ENCODE measurements around the gene PPFIA4. TPM values are rescaled to one million over a fixed set of nuclear protein-coding genes. Genes with fewer than 3 reads are reported as not detected.
"Not testable (repeated sequence)": the region's sequence is repeated elsewhere in the genome, so short reads cannot be mapped to it uniquely, and the experiment has no call there.

Gene PPFIA4
- total RNA-seq, 1 donor from 2014 or later = 2.6 TPM

DNA sequence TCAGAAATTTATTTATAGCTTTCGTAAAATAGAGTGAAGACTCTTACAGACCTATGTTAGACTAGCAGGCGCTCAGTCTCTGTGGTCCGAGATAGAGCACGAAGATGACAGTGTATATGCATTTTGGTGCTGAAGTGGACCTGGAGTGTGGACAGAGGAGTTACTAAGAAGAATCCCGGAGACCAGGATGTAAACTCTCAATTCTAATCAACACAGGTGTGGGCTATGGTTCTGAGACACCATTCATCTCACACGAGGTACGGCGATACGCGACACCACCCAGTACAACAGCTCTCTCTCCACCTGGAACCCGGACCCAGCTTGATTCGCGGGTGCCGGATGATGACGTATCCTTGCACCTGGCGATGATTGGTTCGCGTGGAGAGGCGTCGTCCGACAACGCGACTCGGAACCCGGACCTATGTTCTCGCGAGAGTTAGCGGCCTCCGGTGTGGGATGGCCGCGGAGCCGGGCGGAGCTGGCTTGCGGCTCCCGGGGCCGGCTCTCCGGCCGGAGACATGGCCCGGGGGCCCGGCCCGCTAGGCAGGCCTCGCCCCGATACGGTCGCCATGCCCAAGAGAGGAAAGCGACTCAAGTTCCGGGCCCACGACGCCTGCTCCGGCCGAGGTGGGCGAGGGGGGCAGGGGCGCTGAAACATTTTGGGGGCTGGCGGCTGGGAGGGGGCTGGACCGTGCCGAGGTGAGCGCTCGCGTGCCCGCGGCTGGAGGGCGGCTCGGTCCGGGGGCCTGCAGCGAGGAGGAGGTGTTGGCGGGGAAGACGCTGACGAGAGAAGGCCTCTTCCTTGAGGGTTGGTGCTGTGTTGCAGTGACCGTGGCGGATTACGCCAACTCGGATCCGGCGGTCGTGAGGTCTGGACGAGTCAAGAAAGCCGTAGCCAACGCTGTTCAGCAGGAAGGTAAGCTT, 19.1 kb upstream of the PPFIA4 start, which contains the start of gene TMEM183A:
Gene TMEM183A (plus strand): TSS at position 427 of the 924 bp plus-strand sequence. CDS start 92 bp downstream, at position 519.
- peaks cover 10% of the 10 kb centered on the region for H3K36me3 Mint-ChIP-seq (ENCODE audit: low read depth)
- no peaks in the 10 kb centered on the region for H3K9me3 Mint-ChIP-seq
- H3K27ac Mint-ChIP-seq (ENCODE audit: unreplicated experiment) = peak within 1 kb of the TSS; percentile 98
- H3K27me3 Mint-ChIP-seq (ENCODE audit: low read depth) = peaks cover 2% of the 10 kb centered on the region
- peak; percentile 90 for DNase-seq (ENCODE audit: low read depth, low spot score)
- peak within 1 kb of the TSS; percentile 97 for H3K4me3 Mint-ChIP-seq
- TF ChIP-seq, protein P1, sequence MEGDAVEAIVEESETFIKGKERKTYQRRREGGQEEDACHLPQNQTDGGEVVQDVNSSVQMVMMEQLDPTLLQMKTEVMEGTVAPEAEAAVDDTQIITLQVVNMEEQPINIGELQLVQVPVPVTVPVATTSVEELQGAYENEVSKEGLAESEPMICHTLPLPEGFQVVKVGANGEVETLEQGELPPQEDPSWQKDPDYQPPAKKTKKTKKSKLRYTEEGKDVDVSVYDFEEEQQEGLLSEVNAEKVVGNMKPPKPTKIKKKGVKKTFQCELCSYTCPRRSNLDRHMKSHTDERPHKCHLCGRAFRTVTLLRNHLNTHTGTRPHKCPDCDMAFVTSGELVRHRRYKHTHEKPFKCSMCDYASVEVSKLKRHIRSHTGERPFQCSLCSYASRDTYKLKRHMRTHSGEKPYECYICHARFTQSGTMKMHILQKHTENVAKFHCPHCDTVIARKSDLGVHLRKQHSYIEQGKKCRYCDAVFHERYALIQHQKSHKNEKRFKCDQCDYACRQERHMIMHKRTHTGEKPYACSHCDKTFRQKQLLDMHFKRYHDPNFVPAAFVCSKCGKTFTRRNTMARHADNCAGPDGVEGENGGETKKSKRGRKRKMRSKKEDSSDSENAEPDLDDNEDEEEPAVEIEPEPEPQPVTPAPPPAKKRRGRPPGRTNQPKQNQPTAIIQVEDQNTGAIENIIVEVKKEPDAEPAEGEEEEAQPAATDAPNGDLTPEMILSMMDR (conservative IDR thresholded peaks at IDR 0.05) = no peak
- H3K4me1 Mint-ChIP-seq = peaks cover 25% of the 10 kb centered on the region

DNA sequence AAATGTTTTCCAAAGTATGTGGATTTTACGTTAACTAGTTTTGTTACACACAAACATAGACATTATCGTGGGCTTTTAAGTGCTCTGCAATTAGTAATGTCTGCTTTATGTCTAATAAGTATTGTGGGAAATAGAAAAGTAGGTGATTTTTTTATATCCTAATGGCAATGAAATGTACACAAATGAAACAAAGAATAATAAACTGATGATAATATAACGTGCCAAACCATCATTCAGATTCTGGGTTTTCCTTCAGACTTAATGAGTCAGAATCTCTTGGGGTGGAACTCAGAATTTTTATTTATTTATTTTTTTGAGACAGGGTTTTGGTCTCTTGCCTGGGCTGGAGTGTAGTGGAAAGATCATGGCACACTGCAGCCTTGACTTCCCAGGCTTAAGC, 17.1 kb upstream of the PPFIA4 start:
- no peak overlapping the region for H3K27ac Mint-ChIP-seq (ENCODE audit: unreplicated experiment)
- peaks cover 2% of the 10 kb centered on the region for H3K27me3 Mint-ChIP-seq (ENCODE audit: low read depth)
- no peaks in the 10 kb centered on the region for H3K9me3 Mint-ChIP-seq
- H3K4me3 Mint-ChIP-seq = peak overlapping the region; percentile 97
- H3K4me1 Mint-ChIP-seq = peaks cover 25% of the 10 kb centered on the region
- no peak for DNase-seq (ENCODE audit: low read depth, low spot score)
- TF ChIP-seq, protein P1 (conservative IDR thresholded peaks at IDR 0.05) = no peak
- peaks cover 17% of the 10 kb centered on the region for H3K36me3 Mint-ChIP-seq (ENCODE audit: low read depth)

DNA sequence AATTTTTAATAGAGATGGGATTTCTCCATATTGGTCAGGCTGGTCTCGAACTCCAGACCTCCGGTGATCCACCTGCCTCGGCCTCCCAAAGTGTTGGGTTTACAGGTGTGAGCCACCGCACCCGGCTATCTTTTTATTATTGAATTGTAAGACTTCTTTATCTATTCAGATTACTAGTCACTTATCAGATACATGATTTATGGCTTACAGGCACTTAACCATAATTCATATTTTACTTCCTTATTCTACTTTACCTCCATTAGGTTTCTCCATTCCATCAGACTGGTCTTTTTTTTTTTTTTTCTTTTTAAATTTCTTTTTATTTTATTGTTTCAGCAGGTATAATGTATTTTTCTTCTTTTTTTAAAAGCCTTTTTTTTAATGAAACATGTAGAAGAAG, 14.7 kb upstream of the PPFIA4 start:
- H3K4me3 Mint-ChIP-seq = no peak overlapping the region
- H3K4me1 Mint-ChIP-seq = peaks cover 18% of the 10 kb centered on the region
- H3K27me3 Mint-ChIP-seq (ENCODE audit: low read depth) = no peaks in the 10 kb centered on the region
- DNase-seq (ENCODE audit: low read depth, low spot score) = no peak
- peaks cover 20% of the 10 kb centered on the region for H3K36me3 Mint-ChIP-seq (ENCODE audit: low read depth)
- no peak overlapping the region for H3K27ac Mint-ChIP-seq (ENCODE audit: unreplicated experiment)
- TF ChIP-seq, protein P1 (conservative IDR thresholded peaks at IDR 0.05) = no peak
- no peaks in the 10 kb centered on the region for H3K9me3 Mint-ChIP-seq

DNA sequence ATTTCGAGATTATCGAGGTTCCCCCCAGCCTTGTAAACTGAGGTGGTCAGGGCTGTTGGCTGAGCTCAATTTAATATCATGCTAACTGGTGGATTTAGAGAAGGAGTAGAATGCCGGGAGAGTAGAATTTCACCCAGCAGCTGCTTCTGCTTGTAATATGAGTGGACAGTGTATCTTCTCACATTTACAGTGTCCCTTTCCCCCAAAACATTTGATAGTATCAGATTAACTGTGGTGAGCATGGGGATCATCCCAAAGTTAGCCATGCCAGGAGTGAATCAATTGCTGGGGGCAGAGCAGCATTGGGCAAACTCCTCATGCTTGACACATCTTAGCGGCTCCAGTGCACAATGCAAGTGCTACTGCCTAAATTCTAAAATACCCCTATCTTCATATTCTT, 9.2 kb upstream of the PPFIA4 start:
- TF ChIP-seq, protein P1 (conservative IDR thresholded peaks at IDR 0.05) = no peak
- Mint-ChIP-seq H3K4me1 (no peaks in the 10 kb centered on the region), H3K36me3 (ENCODE audit: low read depth) (peaks cover 21% of the 10 kb centered on the region), H3K27ac (ENCODE audit: unreplicated experiment) (no peak overlapping the region), H3K27me3 (ENCODE audit: low read depth) (no peaks in the 10 kb centered on the region), H3K9me3 (no peaks in the 10 kb centered on the region), H3K4me3 (no peak overlapping the region)
- no peak for DNase-seq (ENCODE audit: low read depth, low spot score)

DNA sequence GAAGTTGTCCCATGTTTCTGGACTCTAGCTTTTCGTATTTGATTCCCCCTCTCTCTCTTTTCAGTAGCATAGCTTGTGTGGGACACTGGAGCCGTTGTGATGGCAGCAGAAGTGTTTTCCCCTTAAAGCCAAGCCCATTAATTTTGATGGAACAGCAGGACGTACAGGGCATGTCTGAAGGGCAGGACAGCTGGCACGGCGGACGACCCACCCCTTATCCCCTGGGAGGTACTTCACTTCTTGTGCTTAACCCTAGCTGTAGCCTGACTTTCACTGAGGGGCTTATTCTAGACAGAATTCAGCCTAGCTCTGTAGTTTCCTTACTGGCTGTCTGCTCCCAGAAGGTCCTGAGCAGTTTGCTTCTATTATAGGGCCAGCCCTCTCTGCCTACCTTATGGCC, 8.6 kb upstream of the PPFIA4 start:
- Mint-ChIP-seq H3K4me3 (no peak overlapping the region), H3K27me3 (ENCODE audit: low read depth) (no peaks in the 10 kb centered on the region), H3K4me1 (no peaks in the 10 kb centered on the region), H3K27ac (ENCODE audit: unreplicated experiment) (no peak overlapping the region), H3K36me3 (ENCODE audit: low read depth) (peaks cover 20% of the 10 kb centered on the region), H3K9me3 (no peaks in the 10 kb centered on the region)
- DNase-seq (ENCODE audit: low read depth, low spot score) = no peak
- TF ChIP-seq, protein P1 (conservative IDR thresholded peaks at IDR 0.05) = no peak

DNA sequence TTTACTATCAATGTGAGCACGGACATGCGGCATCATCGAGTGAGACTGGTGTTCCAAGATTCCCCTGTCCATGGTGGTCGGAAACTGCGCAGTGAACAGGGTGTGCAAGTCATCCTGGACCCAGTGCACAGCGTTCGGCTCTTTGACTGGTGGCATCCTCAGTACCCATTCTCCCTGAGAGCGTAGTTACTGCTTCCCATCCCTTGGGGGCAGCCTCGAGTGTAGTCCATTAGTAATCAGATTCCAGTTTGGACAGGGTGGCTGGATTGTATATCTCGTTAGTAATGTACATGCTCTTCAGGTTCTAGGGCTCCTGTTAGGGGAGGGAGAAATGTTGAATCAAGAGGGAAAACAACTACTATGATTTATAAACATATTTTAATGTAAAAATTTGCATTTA, 3.4 kb upstream of the PPFIA4 start:
- H3K9me3 Mint-ChIP-seq = not testable (repeated sequence)

More for the DNA sequence above, 3.4 kb upstream of the PPFIA4 start:
- H3K4me3 Mint-ChIP-seq; H3K4me1 Mint-ChIP-seq; DNase-seq (ENCODE audit: low read depth, low spot score); H3K27ac Mint-ChIP-seq (ENCODE audit: unreplicated experiment): not testable (repeated sequence)
- Mint-ChIP-seq H3K36me3 (ENCODE audit: low read depth) (peaks cover 32% of the 10 kb centered on the region), H3K27me3 (ENCODE audit: low read depth) (peaks cover 23% of the 10 kb centered on the region)

Measured in neural crest cell (in vitro differentiated cells).